SJSA1 (cell line): ENCODE results near the gene C5orf15. TPM values are rescaled to one million over a fixed set of nuclear protein-coding genes. Genes with fewer than 3 reads are reported as not detected.

ENCODE experiments used
- DNase-seq, 2 experiments: peaks; one replicate each; pipeline ENCODE4 v3.0.0-alpha.2; 2015 to 2020; ENCODE audit warnings: low spot score in 2 of 2, low read depth in 1 of 2
- H3K27ac ChIP-seq: fragments of 250-450 bp; sonication (Bioruptor Pico); 2 replicates; pipeline ENCODE4 v1.5.1; 2020; ENCODE audit warnings: mild to moderate bottlenecking, moderate library complexity
- H3K27me3 ChIP-seq: fragments of 250-450 bp; sonication (Bioruptor Pico); replicated peaks from 2 replicates; pipeline ENCODE4 v1.5.1; 2020; ENCODE audit warnings: mild to moderate bottlenecking, moderate library complexity
- H3K36me3 ChIP-seq: fragments of 250-450 bp; sonication (Bioruptor Pico); 2 replicates; pipeline ENCODE4 v1.5.1; 2020; ENCODE audit warnings: mild to moderate bottlenecking
- H3K4me1 ChIP-seq: fragments of 250-450 bp; sonication (Bioruptor Pico); replicated peaks from 2 replicates; pipeline ENCODE4 v1.6.1; 2021; ENCODE audit warnings: mild to moderate bottlenecking
- H3K4me3 ChIP-seq: fragments of 250-450 bp; sonication (Bioruptor Pico); 2 replicates; pipeline ENCODE4 v1.5.1; 2020; ENCODE audit warnings: mild to moderate bottlenecking
- H3K9me3 ChIP-seq: fragments of 250-450 bp; sonication (Bioruptor Pico); replicated peaks from 2 replicates; pipeline ENCODE4 v1.5.1; 2020; ENCODE audit warnings: mild to moderate bottlenecking
- total RNA-seq: library from RNA; depleted of rRNA; stranded (reverse); fragments of >200 nt; shearing (Covaris generic); gene quantifications from 2 replicates; pipeline ENCODE4 v1.2.3, GENCODE V29; 2014

Gene C5orf15
- total RNA-seq, 1 experiment from 2014 or later, result 198 TPM

- Histone ChIP-seq H3K36me3 (no peaks in the 10 kb centered on the region), H3K9me3 (no peaks in the 10 kb centered on the region), H3K4me3 (no peak overlapping the region), H3K27me3 (no peaks in the 10 kb centered on the region), H3K4me1 (peaks cover 11% of the 10 kb centered on the region), H3K27ac (no peak overlapping the region)
- no peak for DNase-seq
Observed at GRCh38 chr5:133934311-133934710, 34.1 kb downstream of the C5orf15 start.

GRCh38 chr5:133933670-133934295, 34.6 kb downstream of the C5orf15 start:
- DNase-seq, result no peak
- peaks cover 11% of the 10 kb centered on the region for H3K4me1 ChIP-seq

GRCh38 chr5:133933169-133933509, 35.3 kb downstream of the C5orf15 start:
- no peaks in the 10 kb centered on the region for H3K27me3 ChIP-seq
- no peak for DNase-seq
- H3K36me3 ChIP-seq, result no peaks in the 10 kb centered on the region
- H3K4me3 ChIP-seq, result no peak overlapping the region
- H3K4me1 ChIP-seq, result peaks cover 11% of the 10 kb centered on the region
- H3K9me3 ChIP-seq, result no peaks in the 10 kb centered on the region
- no peak overlapping the region for H3K27ac ChIP-seq

More at GRCh38 chr5:133933670-133934295, 34.6 kb downstream of the C5orf15 start:
- Histone ChIP-seq H3K27me3 (no peaks in the 10 kb centered on the region), H3K27ac (no peak overlapping the region), H3K36me3 (no peaks in the 10 kb centered on the region), H3K9me3 (no peaks in the 10 kb centered on the region), H3K4me3 (no peak overlapping the region)

GRCh38 chr5:133932441-133933168, 35.8 kb downstream of the C5orf15 start:
- DNase-seq, result no peak
- no peaks in the 10 kb centered on the region for H3K9me3 ChIP-seq
- H3K4me3 ChIP-seq, result no peak overlapping the region
- H3K27me3 ChIP-seq, result no peaks in the 10 kb centered on the region
- H3K27ac ChIP-seq, result no peak overlapping the region
- H3K4me1 ChIP-seq, result peaks cover 11% of the 10 kb centered on the region
- H3K36me3 ChIP-seq, result no peaks in the 10 kb centered on the region

GRCh38 chr5:133931546-133931945, 36.9 kb downstream of the C5orf15 start:
- H3K9me3 ChIP-seq, result no peaks in the 10 kb centered on the region
- H3K36me3 ChIP-seq, result no peaks in the 10 kb centered on the region
- DNase-seq, result no peak
- peaks cover 11% of the 10 kb centered on the region for H3K4me1 ChIP-seq
- H3K27ac ChIP-seq, result no peak overlapping the region
- no peak overlapping the region for H3K4me3 ChIP-seq
- no peaks in the 10 kb centered on the region for H3K27me3 ChIP-seq

- Histone ChIP-seq H3K27me3 (no peaks in the 10 kb centered on the region), H3K27ac (no peak overlapping the region), H3K9me3 (no peaks in the 10 kb centered on the region), H3K4me3 (no peak overlapping the region), H3K4me1 (peaks cover 11% of the 10 kb centered on the region), H3K36me3 (no peaks in the 10 kb centered on the region)
- no peak for DNase-seq
Observed at GRCh38 chr5:133930813-133931090, 37.7 kb downstream of the C5orf15 start.

GRCh38 chr5:133930061-133930812, 38.2 kb downstream of the C5orf15 start:
- DNase-seq, result peak; percentile 78 to 87
- no peaks in the 10 kb centered on the region for H3K27me3 ChIP-seq
- H3K4me3 ChIP-seq, result peak overlapping the region; percentile 8
- peaks cover 11% of the 10 kb centered on the region for H3K4me1 ChIP-seq
- peak overlapping the region; percentile 29 for H3K27ac ChIP-seq
- no peaks in the 10 kb centered on the region for H3K36me3 ChIP-seq
- H3K9me3 ChIP-seq, result no peaks in the 10 kb centered on the region

GRCh38 chr5:133928587-133929393, 39.6 kb downstream of the C5orf15 start:
- no peaks in the 10 kb centered on the region for H3K36me3 ChIP-seq
- H3K27me3 ChIP-seq, result no peaks in the 10 kb centered on the region; the same call in 1 of the 2 replicates
- no peak overlapping the region for H3K27ac ChIP-seq
- peaks cover 11% of the 10 kb centered on the region for H3K4me1 ChIP-seq
- no peaks in the 10 kb centered on the region for H3K9me3 ChIP-seq
- no peak for DNase-seq
- no peak overlapping the region for H3K4me3 ChIP-seq

GRCh38 chr5:133927300-133928180, 40.9 kb downstream of the C5orf15 start:
- H3K27ac ChIP-seq, result no peak overlapping the region
- H3K4me3 ChIP-seq, result no peak overlapping the region

GRCh38 chr5:133926489-133927299, 41.7 kb downstream of the C5orf15 start:
- DNase-seq, result no peak
- Histone ChIP-seq H3K4me1 (peaks cover 11% of the 10 kb centered on the region), H3K27me3 (no peaks in the 10 kb centered on the region; the same call in 1 of the 2 replicates), H3K4me3 (no peak overlapping the region), H3K36me3 (no peaks in the 10 kb centered on the region), H3K9me3 (no peaks in the 10 kb centered on the region), H3K27ac (no peak overlapping the region)

More at GRCh38 chr5:133927300-133928180, 40.9 kb downstream of the C5orf15 start:
- no peaks in the 10 kb centered on the region for H3K36me3 ChIP-seq
- H3K4me1 ChIP-seq, result peaks cover 11% of the 10 kb centered on the region
- H3K27me3 ChIP-seq, result no peaks in the 10 kb centered on the region; the same call in 1 of the 2 replicates
- DNase-seq, result no peak
- no peaks in the 10 kb centered on the region for H3K9me3 ChIP-seq

GRCh38 chr5:133925866-133926488, 42.4 kb downstream of the C5orf15 start:
- Histone ChIP-seq H3K4me1 (peaks cover 11% of the 10 kb centered on the region), H3K27me3 (no peaks in the 10 kb centered on the region; the same call in 1 of the 2 replicates), H3K36me3 (no peaks in the 10 kb centered on the region), H3K4me3 (no peak overlapping the region), H3K27ac (no peak overlapping the region), H3K9me3 (no peaks in the 10 kb centered on the region)
- no peak for DNase-seq

- Histone ChIP-seq H3K27ac (no peak overlapping the region), H3K4me1 (peaks cover 7% of the 10 kb centered on the region), H3K36me3 (no peaks in the 10 kb centered on the region), H3K9me3 (no peaks in the 10 kb centered on the region), H3K27me3 (no peaks in the 10 kb centered on the region; the same call in 1 of the 2 replicates), H3K4me3 (no peak overlapping the region)
- no peak for DNase-seq
Observed at GRCh38 chr5:133925269-133925668, 43.2 kb downstream of the C5orf15 start.
